ENCODE measurements around the gene IGFBP6. TPM values are rescaled to one million over a fixed set of nuclear protein-coding genes. Genes with fewer than 3 reads are reported as not detected.

Gene IGFBP6
- total and polyA plus RNA-seq, 4 donors: 1.6 to 17.6 (median 12.0) TPM

DNA sequence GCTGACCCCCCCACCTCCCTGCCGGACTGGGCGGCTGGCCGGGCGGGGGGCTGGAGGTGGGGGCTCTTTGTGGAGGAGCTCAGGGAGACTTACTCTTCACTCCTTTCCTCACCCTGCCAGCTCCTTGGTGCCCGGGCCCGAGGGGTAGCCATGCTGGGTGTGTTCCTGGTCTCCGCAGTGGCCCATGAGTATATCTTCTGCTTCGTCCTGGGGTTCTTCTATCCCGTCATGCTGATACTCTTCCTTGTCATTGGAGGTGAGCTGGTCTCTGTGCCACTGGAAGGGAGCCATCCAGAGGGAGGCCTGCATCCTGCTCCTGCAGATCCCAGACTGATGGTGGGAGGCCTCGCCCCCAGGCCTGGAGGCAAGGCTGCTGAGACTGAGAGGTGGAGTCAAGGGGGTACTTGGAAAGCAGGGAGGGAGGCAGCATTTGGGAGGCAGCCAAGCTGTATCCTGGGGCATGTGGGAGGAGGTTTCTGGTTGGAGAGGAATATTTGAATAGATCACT, 25.5 kb downstream of the IGFBP6 start:
- H3K9me3 ChIP-seq (ENCODE audit: control insufficient read depth in 4 of 4, low read length in 3 of 4): no peaks in the 10 kb centered on the region
- no peaks in the 10 kb centered on the region for H3K4me1 ChIP-seq (ENCODE audit: control insufficient read depth in 4 of 4, insufficient read depth in 4 of 4, low read length in 3 of 4)
- TF ChIP-seq, protein P1, sequence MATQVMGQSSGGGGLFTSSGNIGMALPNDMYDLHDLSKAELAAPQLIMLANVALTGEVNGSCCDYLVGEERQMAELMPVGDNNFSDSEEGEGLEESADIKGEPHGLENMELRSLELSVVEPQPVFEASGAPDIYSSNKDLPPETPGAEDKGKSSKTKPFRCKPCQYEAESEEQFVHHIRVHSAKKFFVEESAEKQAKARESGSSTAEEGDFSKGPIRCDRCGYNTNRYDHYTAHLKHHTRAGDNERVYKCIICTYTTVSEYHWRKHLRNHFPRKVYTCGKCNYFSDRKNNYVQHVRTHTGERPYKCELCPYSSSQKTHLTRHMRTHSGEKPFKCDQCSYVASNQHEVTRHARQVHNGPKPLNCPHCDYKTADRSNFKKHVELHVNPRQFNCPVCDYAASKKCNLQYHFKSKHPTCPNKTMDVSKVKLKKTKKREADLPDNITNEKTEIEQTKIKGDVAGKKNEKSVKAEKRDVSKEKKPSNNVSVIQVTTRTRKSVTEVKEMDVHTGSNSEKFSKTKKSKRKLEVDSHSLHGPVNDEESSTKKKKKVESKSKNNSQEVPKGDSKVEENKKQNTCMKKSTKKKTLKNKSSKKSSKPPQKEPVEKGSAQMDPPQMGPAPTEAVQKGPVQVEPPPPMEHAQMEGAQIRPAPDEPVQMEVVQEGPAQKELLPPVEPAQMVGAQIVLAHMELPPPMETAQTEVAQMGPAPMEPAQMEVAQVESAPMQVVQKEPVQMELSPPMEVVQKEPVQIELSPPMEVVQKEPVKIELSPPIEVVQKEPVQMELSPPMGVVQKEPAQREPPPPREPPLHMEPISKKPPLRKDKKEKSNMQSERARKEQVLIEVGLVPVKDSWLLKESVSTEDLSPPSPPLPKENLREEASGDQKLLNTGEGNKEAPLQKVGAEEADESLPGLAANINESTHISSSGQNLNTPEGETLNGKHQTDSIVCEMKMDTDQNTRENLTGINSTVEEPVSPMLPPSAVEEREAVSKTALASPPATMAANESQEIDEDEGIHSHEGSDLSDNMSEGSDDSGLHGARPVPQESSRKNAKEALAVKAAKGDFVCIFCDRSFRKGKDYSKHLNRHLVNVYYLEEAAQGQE (IDR thresholded peaks at IDR 0.05): no peak
- TF ChIP-seq GABPA (IDR thresholded peaks at IDR 0.05 in 1 of 2, conservative IDR thresholded peaks at IDR 0.05 in 1 of 2) (no peak), HNF4G (IDR thresholded peaks at IDR 0.05) (no peak), HNF4A (conservative IDR thresholded peaks at IDR 0.05) (no peak), NR2F2 (IDR thresholded peaks at IDR 0.05) (no peak), RXRA (IDR thresholded peaks at IDR 0.05) (no peak), RAD21 (IDR thresholded peaks at IDR 0.05) (no peak), SP1 (IDR thresholded peaks at IDR 0.05) (no peak), JUND (IDR thresholded peaks at IDR 0.05) (no peak), TAF1 (conservative IDR thresholded peaks at IDR 0.05) (no peak)
- TF ChIP-seq, protein P2, sequence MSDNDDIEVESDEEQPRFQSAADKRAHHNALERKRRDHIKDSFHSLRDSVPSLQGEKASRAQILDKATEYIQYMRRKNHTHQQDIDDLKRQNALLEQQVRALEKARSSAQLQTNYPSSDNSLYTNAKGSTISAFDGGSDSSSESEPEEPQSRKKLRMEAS (IDR thresholded peaks at IDR 0.05): no peak
- TF ChIP-seq, protein P3, sequence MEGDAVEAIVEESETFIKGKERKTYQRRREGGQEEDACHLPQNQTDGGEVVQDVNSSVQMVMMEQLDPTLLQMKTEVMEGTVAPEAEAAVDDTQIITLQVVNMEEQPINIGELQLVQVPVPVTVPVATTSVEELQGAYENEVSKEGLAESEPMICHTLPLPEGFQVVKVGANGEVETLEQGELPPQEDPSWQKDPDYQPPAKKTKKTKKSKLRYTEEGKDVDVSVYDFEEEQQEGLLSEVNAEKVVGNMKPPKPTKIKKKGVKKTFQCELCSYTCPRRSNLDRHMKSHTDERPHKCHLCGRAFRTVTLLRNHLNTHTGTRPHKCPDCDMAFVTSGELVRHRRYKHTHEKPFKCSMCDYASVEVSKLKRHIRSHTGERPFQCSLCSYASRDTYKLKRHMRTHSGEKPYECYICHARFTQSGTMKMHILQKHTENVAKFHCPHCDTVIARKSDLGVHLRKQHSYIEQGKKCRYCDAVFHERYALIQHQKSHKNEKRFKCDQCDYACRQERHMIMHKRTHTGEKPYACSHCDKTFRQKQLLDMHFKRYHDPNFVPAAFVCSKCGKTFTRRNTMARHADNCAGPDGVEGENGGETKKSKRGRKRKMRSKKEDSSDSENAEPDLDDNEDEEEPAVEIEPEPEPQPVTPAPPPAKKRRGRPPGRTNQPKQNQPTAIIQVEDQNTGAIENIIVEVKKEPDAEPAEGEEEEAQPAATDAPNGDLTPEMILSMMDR (IDR thresholded peaks at IDR 0.05; ENCODE audit: low read depth, low read length, missing input control): no peak
- H3K4me3 ChIP-seq (ENCODE audit: low read depth in 1 of 3, low read length in 3 of 3): no peak overlapping the region
- H3K36me3 ChIP-seq (ENCODE audit: control insufficient read depth in 4 of 4, insufficient read depth in 3 of 4, low read depth in 1 of 4, low read length in 3 of 4): no peaks in the 10 kb centered on the region
- H3K9ac ChIP-seq (ENCODE audit: low read depth in 1 of 2, low read length in 2 of 2): no peak overlapping the region
- H3K27ac ChIP-seq (ENCODE audit: low read depth in 1 of 2, low read length in 2 of 2): no peak overlapping the region
- 97% methylated on average over 10 of the region's 10 CpGs for whole genome bisulfite sequencing
- no peak for DNase-seq (ENCODE audit: low spot score)
- no peaks in the 10 kb centered on the region for H3K27me3 ChIP-seq (ENCODE audit: control insufficient read depth in 4 of 4, insufficient read depth in 4 of 4, low read length in 3 of 4)

DNA sequence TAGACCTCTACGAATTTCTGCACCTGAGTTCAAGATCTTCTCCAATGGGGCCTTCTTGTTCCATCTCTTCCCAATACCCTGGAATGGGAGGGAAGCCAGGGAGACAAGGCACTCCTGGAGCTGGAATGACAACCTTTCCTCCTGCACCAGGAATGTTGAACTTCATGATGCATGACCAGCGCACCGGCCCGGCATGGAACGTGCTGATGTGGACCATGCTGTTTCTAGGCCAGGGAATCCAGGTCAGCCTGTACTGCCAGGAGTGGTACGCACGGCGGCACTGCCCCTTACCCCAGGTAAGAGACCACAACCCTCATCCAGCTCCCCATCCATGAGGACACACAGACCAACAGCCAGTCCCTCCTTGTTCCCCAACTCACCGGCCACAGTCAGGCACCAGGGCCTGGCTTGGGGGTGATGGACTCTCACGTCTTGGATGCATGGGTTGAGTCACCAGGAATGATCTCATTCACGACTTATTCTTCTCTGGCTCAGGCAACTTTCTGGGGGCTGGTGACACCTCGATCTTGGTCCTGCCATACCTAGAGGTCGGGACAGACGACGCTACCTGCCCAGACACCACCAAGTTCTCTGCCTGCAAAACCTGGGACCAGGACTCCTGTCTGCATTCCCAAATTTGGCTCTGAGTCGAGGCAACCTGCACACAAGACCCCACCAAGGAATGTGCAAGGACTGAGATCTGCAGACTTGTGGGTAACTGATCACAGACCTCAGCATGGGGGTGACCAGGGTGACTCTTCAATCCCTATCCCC, 26.3 kb downstream of the IGFBP6 start:
- Histone ChIP-seq H3K27me3 (ENCODE audit: control insufficient read depth in 4 of 4, insufficient read depth in 4 of 4, low read length in 3 of 4) (no peaks in the 10 kb centered on the region), H3K27ac (ENCODE audit: low read depth in 1 of 2, low read length in 2 of 2) (no peak overlapping the region), H3K36me3 (ENCODE audit: control insufficient read depth in 4 of 4, insufficient read depth in 3 of 4, low read depth in 1 of 4, low read length in 3 of 4) (no peaks in the 10 kb centered on the region), H3K4me3 (ENCODE audit: low read depth in 1 of 3, low read length in 3 of 3) (no peak overlapping the region), H3K9me3 (ENCODE audit: control insufficient read depth in 4 of 4, low read length in 3 of 4) (no peaks in the 10 kb centered on the region), H3K4me1 (ENCODE audit: control insufficient read depth in 4 of 4, insufficient read depth in 4 of 4, low read length in 3 of 4) (no peaks in the 10 kb centered on the region), H3K9ac (ENCODE audit: low read depth in 1 of 2, low read length in 2 of 2) (no peak overlapping the region)
- WGBS: 96% methylated on average over 16 of the region's 16 CpGs
- no peak for DNase-seq (ENCODE audit: low spot score)
- TF ChIP-seq, protein P2 (IDR thresholded peaks at IDR 0.05): no peak
- no peak for TF ChIP-seq NR2F2 (IDR thresholded peaks at IDR 0.05)
- TF ChIP-seq HNF4A (conservative IDR thresholded peaks at IDR 0.05): no peak

Measured in liver (tissue), 9 donors.